ENCODE measurements around the gene TPRX1.
"Not testable (repeated sequence)": the region's sequence is repeated elsewhere in the genome, so short reads cannot be mapped to it uniquely, and the experiment has no call there.

Gene TPRX1

DNA sequence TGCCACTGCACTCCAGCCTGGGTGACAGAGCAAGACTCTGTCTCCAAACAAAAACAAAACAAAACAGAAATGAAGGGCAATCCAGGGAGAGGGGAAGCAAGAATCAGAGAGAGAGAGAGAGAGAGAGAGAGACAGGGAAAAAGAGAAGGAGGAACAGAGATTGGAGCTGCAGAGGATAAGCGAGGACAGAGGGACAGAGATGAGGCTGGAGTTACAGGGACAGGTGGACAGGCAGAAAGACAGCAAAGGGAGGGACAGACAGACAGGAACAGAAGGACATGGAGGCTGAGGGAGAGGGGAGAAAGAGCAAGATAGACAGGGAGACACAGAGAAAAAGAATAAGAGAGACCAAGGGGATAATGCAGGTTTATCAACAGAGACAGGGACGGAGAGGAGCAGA, 16.1 kb upstream of the TPRX1 start:
- H3K9me3 ChIP-seq = no peaks in the 10 kb centered on the region
- peaks cover 10% of the 10 kb centered on the region; the same call in 1 of the 2 replicates for H3K27me3 ChIP-seq
- H3K36me3 ChIP-seq = no peaks in the 10 kb centered on the region
- no peak for DNase-seq
- no peaks in the 10 kb centered on the region for H3K4me1 ChIP-seq
- no peak for TF ChIP-seq CTCF (IDR thresholded peaks at IDR 0.05; ENCODE audit: low read depth, low read length)
- no peak overlapping the region for H3K4me3 ChIP-seq (ENCODE audit: low read depth, low read length)

GRCh38 chr19:47819858-47820257, 15.5 kb upstream of the TPRX1 start:
- no peak for TF ChIP-seq CTCF (IDR thresholded peaks at IDR 0.05; ENCODE audit: low read depth, low read length)
- Histone ChIP-seq H3K36me3 (no peaks in the 10 kb centered on the region), H3K4me3 (ENCODE audit: low read depth, low read length) (no peak overlapping the region), H3K4me1 (no peaks in the 10 kb centered on the region), H3K27me3 (peaks cover 10% of the 10 kb centered on the region; the same call in 1 of the 2 replicates), H3K9me3 (no peaks in the 10 kb centered on the region)
- no peak for DNase-seq

GRCh38 chr19:47818221-47818620, 13.9 kb upstream of the TPRX1 start:
- not testable (repeated sequence) for H3K4me1 ChIP-seq; H3K4me3 ChIP-seq (ENCODE audit: low read depth, low read length); H3K36me3 ChIP-seq; H3K9me3 ChIP-seq; DNase-seq
- H3K27me3 ChIP-seq = peaks cover 10% of the 10 kb centered on the region; the same call in 1 of the 2 replicates

- H3K27me3 ChIP-seq = peaks cover 10% of the 10 kb centered on the region; the same call in 1 of the 2 replicates
- not testable (repeated sequence) for H3K36me3 ChIP-seq; DNase-seq; H3K9me3 ChIP-seq; H3K4me1 ChIP-seq; H3K4me3 ChIP-seq (ENCODE audit: low read depth, low read length)
Observed at GRCh38 chr19:47816270-47816669, 11.9 kb upstream of the TPRX1 start.

DNA sequence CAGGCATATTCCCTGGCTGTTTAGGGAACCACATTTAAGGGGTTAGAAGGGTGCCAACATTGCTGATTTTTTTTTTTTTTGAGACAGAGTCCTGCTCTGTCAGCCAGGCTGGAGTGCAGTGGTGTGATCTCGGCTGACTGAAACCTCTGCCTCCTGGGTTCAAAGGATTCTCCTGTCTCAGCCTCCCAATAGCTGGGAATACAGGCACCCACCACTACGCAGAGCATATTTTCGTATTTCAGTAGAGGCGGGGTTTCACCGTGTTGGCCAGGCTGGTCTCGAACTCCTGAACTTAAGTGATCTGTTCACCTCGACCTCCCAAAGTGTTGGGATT, 9.6 kb upstream of the TPRX1 start:
- TF ChIP-seq CTCF (IDR thresholded peaks at IDR 0.05; ENCODE audit: low read depth, low read length) = no peak
- no peak for DNase-seq
- Histone ChIP-seq H3K9me3 (no peaks in the 10 kb centered on the region), H3K4me1 (no peaks in the 10 kb centered on the region), H3K4me3 (ENCODE audit: low read depth, low read length) (no peak overlapping the region), H3K27me3 (no peaks in the 10 kb centered on the region), H3K36me3 (no peaks in the 10 kb centered on the region)

DNA sequence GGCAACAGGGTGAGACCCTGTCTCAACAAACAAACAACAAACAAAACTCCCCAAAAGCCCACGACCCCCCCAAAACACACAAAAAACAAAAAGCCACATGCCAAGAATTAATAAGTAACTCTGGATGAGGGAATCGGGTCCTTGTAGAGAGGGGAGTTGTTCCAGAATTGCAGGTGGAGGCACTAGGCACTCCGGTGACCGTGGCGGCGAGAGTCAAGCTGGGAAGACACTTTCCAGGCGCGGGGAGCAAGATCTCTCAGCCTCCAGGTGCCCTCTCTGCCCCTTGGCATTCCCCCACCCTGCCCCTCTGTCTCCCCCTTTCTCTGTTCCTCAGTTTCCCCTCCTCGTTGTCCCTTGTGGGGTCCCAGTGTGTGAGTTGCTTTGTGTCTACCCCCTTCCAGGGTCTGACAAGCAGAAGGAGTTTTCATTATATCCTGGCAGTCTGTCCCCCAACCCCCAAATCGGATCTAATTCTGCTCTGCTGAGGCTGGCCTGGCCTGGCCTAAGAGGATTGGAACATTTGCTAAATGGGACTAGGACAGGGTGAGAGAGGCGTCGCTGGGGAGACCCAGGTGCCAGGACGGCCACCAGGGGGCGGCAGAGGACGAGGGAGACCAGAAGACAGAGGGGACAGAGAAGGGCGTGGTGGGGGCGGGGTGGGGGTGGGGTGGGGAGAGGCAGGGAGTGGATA, 9.1 kb upstream of the TPRX1 start:
- Histone ChIP-seq H3K9me3 (no peaks in the 10 kb centered on the region), H3K36me3 (no peaks in the 10 kb centered on the region), H3K4me3 (ENCODE audit: low read depth, low read length) (no peak overlapping the region), H3K4me1 (no peaks in the 10 kb centered on the region), H3K27me3 (no peaks in the 10 kb centered on the region)
- peak; percentile 88 for DNase-seq
- TF ChIP-seq CTCF (IDR thresholded peaks at IDR 0.05; ENCODE audit: low read depth, low read length) = peak; percentile 62

GRCh38 chr19:47806435-47806834, 2.1 kb upstream of the TPRX1 start:
- no peaks in the 10 kb centered on the region for H3K9me3 ChIP-seq
- H3K27me3 ChIP-seq = no peaks in the 10 kb centered on the region
- TF ChIP-seq CTCF (IDR thresholded peaks at IDR 0.05; ENCODE audit: low read depth, low read length) = no peak
- no peaks in the 10 kb centered on the region for H3K36me3 ChIP-seq
- no peak overlapping the region for H3K4me3 ChIP-seq (ENCODE audit: low read depth, low read length)
- no peak for DNase-seq
- no peaks in the 10 kb centered on the region for H3K4me1 ChIP-seq

Measured in BE2C (cell line).